Coronary artery (tissue), 2 donors: ENCODE measurements around the gene EAPP.
A peak's percentile ranks its signal among the peaks of the same experiment; 100 is the strongest.

Source experiments
- DNase-seq: peaks from one replicate; pipeline ENCODE4 v3.0.0-alpha.2; 2017; ENCODE audit warnings: low spot score
- H3K27ac ChIP-seq, 2 donors: fragments of 200-600 bp; sonication (generic); one replicate each; pipeline ENCODE4 v1.5.1; 2016 to 2019
- H3K4me3 ChIP-seq: fragments of 200-600 bp; sonication (generic); 2 replicates; pipeline ENCODE4 v1.5.1; 2016; ENCODE audit warnings: mild to moderate bottlenecking, moderate library complexity
- CTCF ChIP-seq: fragments of 200-600 bp; sonication (generic); IDR thresholded peaks from one replicate; pipeline ENCODE4 v1.5.1; 2019; ENCODE audit warnings: antibody characterized with exemption

The EAPP gene, protein sequence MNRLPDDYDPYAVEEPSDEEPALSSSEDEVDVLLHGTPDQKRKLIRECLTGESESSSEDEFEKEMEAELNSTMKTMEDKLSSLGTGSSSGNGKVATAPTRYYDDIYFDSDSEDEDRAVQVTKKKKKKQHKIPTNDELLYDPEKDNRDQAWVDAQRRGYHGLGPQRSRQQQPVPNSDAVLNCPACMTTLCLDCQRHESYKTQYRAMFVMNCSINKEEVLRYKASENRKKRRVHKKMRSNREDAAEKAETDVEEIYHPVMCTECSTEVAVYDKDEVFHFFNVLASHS

GRCh38 chr14:34539407-34540180, at the start of gene EAPP:
TSS of gene EAPP (minus strand) at chr14:34539701. CDS start at chr14:34539628, 73 bp downstream.
- peak within 1 kb of the TSS; percentile 94 to 97 for H3K27ac ChIP-seq
- H3K4me3 ChIP-seq: peak within 1 kb of the TSS; percentile 94
- no peak for TF ChIP-seq CTCF
- peak; percentile 99 for DNase-seq

DNA sequence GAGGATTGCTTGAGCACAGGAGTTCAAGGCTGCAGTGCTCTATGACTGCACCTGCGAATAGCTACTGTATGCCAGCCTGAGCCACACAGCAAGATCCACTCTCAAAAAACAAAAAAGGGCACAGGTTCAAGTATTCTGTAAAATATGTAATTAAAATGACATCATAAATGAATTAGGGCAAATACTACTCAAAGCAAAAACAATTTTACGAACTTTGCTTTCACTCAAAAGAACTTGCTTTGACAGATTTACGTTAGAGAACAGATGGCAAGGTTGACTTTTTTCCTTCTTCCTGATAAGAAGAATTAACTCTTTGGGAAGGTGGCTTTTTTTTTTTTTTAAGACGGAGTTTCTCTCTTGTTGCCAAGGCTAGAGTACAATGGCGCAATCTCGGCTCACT, 44.0 kb upstream of the EAPP start:
- no peak for DNase-seq

GRCh38 chr14:34582117-34582680, 42.7 kb upstream of the EAPP start:
- H3K4me3 ChIP-seq: no peak overlapping the region
- no peak overlapping the region for H3K27ac ChIP-seq
- no peak for TF ChIP-seq CTCF
- no peak for DNase-seq

More for the DNA sequence above, 44.0 kb upstream of the EAPP start:
- H3K4me3 ChIP-seq: no peak overlapping the region
- no peak overlapping the region for H3K27ac ChIP-seq
- no peak for TF ChIP-seq CTCF

DNA sequence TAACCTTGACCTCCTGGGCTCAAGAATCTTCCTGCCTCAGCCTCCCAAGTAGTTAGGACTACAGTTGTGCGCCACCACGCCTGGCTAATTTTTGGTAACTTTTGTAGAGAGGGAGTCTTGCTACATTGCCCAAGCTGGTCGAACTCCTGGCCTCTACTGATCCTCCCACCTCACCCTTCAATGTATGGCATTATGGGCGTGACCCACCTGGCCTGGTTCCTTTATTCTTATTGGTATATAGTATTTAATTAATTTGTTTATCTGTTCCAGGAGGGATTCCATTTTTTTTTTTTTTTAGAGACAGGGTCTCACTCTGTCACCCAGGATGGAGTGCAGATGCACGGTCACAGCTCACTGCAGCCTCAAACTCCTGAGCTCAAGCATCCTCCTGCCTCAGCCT, 40.9 kb upstream of the EAPP start:
- no peak for TF ChIP-seq CTCF
- DNase-seq: no peak
- H3K27ac ChIP-seq: no peak overlapping the region
- no peak overlapping the region for H3K4me3 ChIP-seq

GRCh38 chr14:34571771-34572170, 32.3 kb upstream of the EAPP start:
- TF ChIP-seq CTCF: no peak
- no peak for DNase-seq
- no peak overlapping the region for H3K27ac ChIP-seq
- no peak overlapping the region for H3K4me3 ChIP-seq

DNA sequence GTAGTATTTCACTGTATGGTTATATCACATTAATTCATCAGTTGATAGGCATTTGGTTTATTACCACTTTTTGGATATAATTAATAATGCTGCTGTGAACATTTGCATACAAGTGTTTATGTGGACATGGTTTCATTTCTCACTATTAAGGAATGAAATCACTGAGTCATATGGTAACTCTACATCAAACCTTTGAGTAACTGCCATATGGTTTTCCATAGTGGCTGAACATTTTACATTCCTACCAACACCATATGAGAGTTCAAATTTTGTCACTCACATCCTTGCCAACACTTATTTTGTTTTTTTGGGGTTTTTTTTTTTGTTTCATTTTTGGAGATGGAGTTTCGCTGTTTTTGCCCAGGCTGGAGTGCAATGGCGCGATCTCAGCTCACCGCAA, 30.2 kb upstream of the EAPP start:
- no peak for TF ChIP-seq CTCF
- Histone ChIP-seq H3K27ac (no peak overlapping the region), H3K4me3 (no peak overlapping the region)
- DNase-seq: no peak
